K562 (cell line): ENCODE data around the gene WDR90. TPM values are rescaled to one million over a fixed set of nuclear protein-coding genes. Genes with fewer than 3 reads are reported as not detected.

ENCODE experiments used
- ARID3A ChIP-seq: IDR thresholded peaks from 2 replicates; pipeline ENCODE4 v1.6.1; 2012; ENCODE audit warnings: low read depth, low read length, improper control_type of control experiment, borderline replicate concordance
- ASH1L ChIP-seq: fragments of 450-650 bp; IDR thresholded peaks from 2 replicates; pipeline ENCODE4 v1.6.1; 2018; ENCODE audit warnings: borderline replicate concordance, mild to moderate bottlenecking, low read depth; ENCODE audit not compliant: partially characterized antibody
- ATF7 ChIP-seq: fragments of 450-650 bp; IDR thresholded peaks from 2 replicates; pipeline ENCODE4 v1.7.1; 2014; ENCODE audit warnings: mild to moderate bottlenecking, moderate library complexity
- BRD9 ChIP-seq: fragments of 450-650 bp; IDR thresholded peaks from 2 replicates; pipeline ENCODE4 v1.6.1; 2018; ENCODE audit warnings: low read depth; ENCODE audit not compliant: partially characterized antibody
- COPS2 ChIP-seq: fragments of 450-650 bp; conservative IDR thresholded peaks from 2 replicates; pipeline ENCODE4 v1.6.1; 2016; ENCODE audit warnings: mild to moderate bottlenecking, moderate library complexity
- DPF2 ChIP-seq: fragments of 450-650 bp; IDR thresholded peaks from 2 replicates; pipeline ENCODE4 v1.6.1; 2016
- E2F5 ChIP-seq: sonication (generic); formaldehyde crosslinking; IDR thresholded peaks from 2 replicates; pipeline ENCODE4 v1.8.0; 2022; ENCODE audit warnings: mild to moderate bottlenecking, missing genetic modification reagents
- HDAC1 ChIP-seq, 2 experiments: fragments of 450-650 bp; IDR thresholded peaks; 2 replicates each; pipeline ENCODE4 v1.6.1; 2016 to 2017; ENCODE audit warnings: inconsistent platforms in 1 of 2, mild to moderate bottlenecking in 1 of 2, moderate library complexity in 1 of 2
- HDAC2 ChIP-seq: fragments of 450-650 bp; IDR thresholded peaks from 2 replicates; pipeline ENCODE4 v1.6.1; 2016; ENCODE audit warnings: mild to moderate bottlenecking
- HLTF ChIP-seq: fragments of 450-650 bp; IDR thresholded peaks from 2 replicates; pipeline ENCODE4 v1.6.1; 2016
- L3MBTL2 ChIP-seq: fragments of 450-650 bp; IDR thresholded peaks from 2 replicates; pipeline ENCODE4 v1.6.1; 2016; ENCODE audit warnings: mild to moderate bottlenecking, moderate library complexity
- MCM7 ChIP-seq, 2 experiments: fragments of 450-650 bp; IDR thresholded peaks; 2 replicates each; pipeline ENCODE4 v1.6.1; 2016 to 2018
- NFXL1 ChIP-seq: fragments of 450-650 bp; formaldehyde crosslinking; IDR thresholded peaks from 2 replicates; pipeline ENCODE4 v1.4.0; 2021; ENCODE audit warnings: mild to moderate bottlenecking
- PHF8 ChIP-seq: fragments of 200-600 bp; sonication (generic); IDR thresholded peaks from 2 replicates; pipeline ENCODE4 v1.6.1; 2012; ENCODE audit warnings: mixed run types, mild to moderate bottlenecking, inconsistent platforms, low read length, moderate library complexity, borderline replicate concordance
- RCOR1 ChIP-seq, 2 experiments: IDR thresholded peaks; 2 replicates each; pipeline ENCODE4 v1.6.1; 2012; ENCODE audit warnings: low read depth in 2 of 2, low read length in 2 of 2, borderline replicate concordance in 1 of 2, improper control_type of control experiment in 1 of 2
- SIN3A ChIP-seq, 2 experiments: fragments of 150-350 bp in 1 of 2; IDR thresholded peaks; 2 replicates each; pipeline ENCODE4 v1.6.1; 2011 to 2016; ENCODE audit warnings: borderline replicate concordance in 2 of 2, low read depth in 2 of 2, low read length in 2 of 2, mild to moderate bottlenecking in 2 of 2, moderate library complexity in 2 of 2; ENCODE audit not compliant: control insufficient read depth in 1 of 2
- SMARCE1 ChIP-seq: fragments of 450-650 bp; IDR thresholded peaks from 2 replicates; pipeline ENCODE4 v1.7.1; 2016; ENCODE audit warnings: mild to moderate bottlenecking
- SRF ChIP-seq, 2 experiments: fragments of 250-450, 450-650 bp in 1 of 2; sonication (Bioruptor Pico) in 1 of 2; sonication (generic) in 1 of 2; formaldehyde crosslinking; IDR thresholded peaks; 2 replicates each; pipeline versions ENCODE4 v1.5.0 to v1.5.1; 2020 to 2022; ENCODE audit warnings: mild to moderate bottlenecking in 1 of 2, missing genetic modification reagents in 1 of 2
- TOE1 ChIP-seq, 2 experiments: fragments of 450-650 bp in 1 of 2; sonication (generic) in 1 of 2; formaldehyde crosslinking in 1 of 2; IDR thresholded peaks; 2 replicates each; pipeline versions ENCODE4 v1.7.1 to v1.8.0; 2016 to 2022; ENCODE audit warnings: borderline replicate concordance in 2 of 2, mild to moderate bottlenecking in 2 of 2, antibody characterized with exemption in 1 of 2, inconsistent platforms in 1 of 2, low read depth in 1 of 2, missing genetic modification reagents in 1 of 2, moderate library complexity in 1 of 2
- ZBTB8A ChIP-seq: fragments of 450-650 bp; IDR thresholded peaks from 2 replicates; pipeline ENCODE4 v1.6.1; 2018; ENCODE audit warnings: mild to moderate bottlenecking, moderate library complexity; ENCODE audit not compliant: partially characterized antibody
- ZNF707 ChIP-seq: fragments of 250-450 bp; sonication (Bioruptor Pico); conservative IDR thresholded peaks from 2 replicates; pipeline ENCODE4 v1.8.0; 2022; ENCODE audit warnings: inconsistent platforms, mild to moderate bottlenecking, moderate library complexity
- polyA plus RNA-seq, 8 experiments: library from polyadenylated mRNA; depleted of rRNA in 4 of 8; stranded (reverse) in 5 of 8; unstranded in 3 of 8; fragments of >200 nt; fragmentation: Nextera tagmentation in 2 of 8; fragmentation: Illumina TruSeq in 1 of 8; extraction: Ambion mirVana in 2 of 8; extraction: Trizol in 1 of 8; gene quantifications; 2 replicates each; pipeline versions ENCODE4 v1.2.1 to v1.2.3, GENCODE V29; 2011 to 2014; ENCODE audit warnings: inconsistent platforms in 1 of 8, missing spikeins in 1 of 8
- total RNA-seq, 7 experiments: library from RNA; depleted of rRNA in 6 of 7; stranded (reverse); fragments of >200 nt in 6 of 7; fragmentation: Illumina TruSeq in 2 of 7; extraction: Trizol in 2 of 7; gene quantifications; 2 replicates each; pipeline versions ENCODE4 v1.2.1 to v1.2.3, GENCODE V29; 2011 to 2021; ENCODE audit warnings: low replicate concordance in 1 of 7
- TF ChIP-seq, protein P1 (sequence below), 2 experiments: fragments of 450-650 bp in 1 of 2; sonication (generic) in 1 of 2; formaldehyde crosslinking in 1 of 2; IDR thresholded peaks in 1 of 2; conservative IDR thresholded peaks in 1 of 2; 2 replicates each; pipeline versions ENCODE4 v1.6.1 to v1.8.1; 2016 to 2023; ENCODE audit warnings: mild to moderate bottlenecking in 2 of 2, moderate library complexity in 2 of 2, inconsistent platforms in 1 of 2, missing genetic modification reagents in 1 of 2
- TF ChIP-seq, protein P2 (sequence below): fragments of 250-450 bp; sonication (Bioruptor Pico); IDR thresholded peaks from 2 replicates; pipeline ENCODE4 v1.5.0; 2020; ENCODE audit warnings: mild to moderate bottlenecking, borderline replicate concordance

Gene WDR90
- total and polyA plus RNA-seq, 9 of the 15 experiments (the other 6 are each of a cell fraction or from before 2014, with no cell fraction given): 0.44 to 12.6 (median 3.3) TPM

DNA sequence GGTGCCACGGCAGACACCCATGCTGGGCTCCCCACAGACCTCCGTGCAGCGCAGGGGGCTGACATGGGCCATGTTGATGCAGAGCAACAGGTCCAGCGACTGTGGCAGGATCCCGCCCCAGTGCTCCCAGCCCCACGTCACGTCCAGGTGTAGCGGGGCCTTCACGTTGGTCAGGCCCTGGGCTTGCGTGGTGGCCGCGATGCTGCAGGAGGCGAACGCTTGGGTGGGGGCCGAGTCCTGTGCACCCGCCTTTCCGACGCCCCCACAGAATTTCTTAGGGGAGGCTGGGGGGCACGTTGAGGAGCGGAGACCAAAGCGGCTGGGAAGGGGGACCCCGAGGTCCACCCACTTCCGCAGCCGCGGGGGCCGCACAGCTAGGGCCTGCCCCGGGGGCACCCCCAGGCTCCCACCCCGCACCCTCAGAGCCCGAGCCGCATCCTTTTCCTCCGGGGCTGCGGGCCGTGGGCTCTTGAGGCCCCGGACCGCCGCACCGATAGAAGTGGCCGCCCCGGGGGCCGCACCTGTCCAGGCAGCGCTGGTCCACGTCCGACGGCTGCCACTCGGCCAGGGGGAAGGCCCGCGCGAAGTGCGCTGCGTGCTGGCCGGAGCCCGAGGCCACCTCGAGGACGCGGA is 13.5 kb upstream of the WDR90 start (continued):
- TF ChIP-seq RCOR1 (IDR thresholded peaks at IDR 0.05; ENCODE audit: borderline replicate concordance in 1 of 2, low read depth in 2 of 2, low read length in 2 of 2) (no peak), ZNF707 (CRISPR knock-in tag) (no peak), NFXL1 (CRISPR knock-in tag) (no peak), BRD9 (no peak), HDAC2 (no peak), COPS2 (no peak), SMARCE1 (no peak), HLTF (no peak), ARID3A (no peak), TOE1 (IDR thresholded peaks at IDR 0.05; ENCODE audit: borderline replicate concordance) (no peak), TOE1 (CRISPR knock-in tag; IDR thresholded peaks at IDR 0.05; ENCODE audit: borderline replicate concordance, low read depth) (no peak), L3MBTL2 (no peak; the same call in 1 of the 2 replicates), ZBTB8A (no peak), ASH1L (no peak), PHF8 (peak; percentile 88; the same call in 1 of the 2 replicates), E2F5 (CRISPR knock-in tag) (no peak), SIN3A (IDR thresholded peaks at IDR 0.05; ENCODE audit: borderline replicate concordance in 2 of 2, control insufficient read depth in 1 of 2, low read depth in 2 of 2, low read length in 2 of 2) (no peak), MCM7 (IDR thresholded peaks at IDR 0.05) (no peak), DPF2 (no peak), ATF7 (no peak; the same call in 1 of the 2 replicates), SRF (CRISPR knock-in tag; IDR thresholded peaks at IDR 0.05) (no peak; a peak in 1 of 4 replicates), HDAC1 (IDR thresholded peaks at IDR 0.05) (no peak; a peak in 2 of 4 replicates)
- TF ChIP-seq, protein P1, sequence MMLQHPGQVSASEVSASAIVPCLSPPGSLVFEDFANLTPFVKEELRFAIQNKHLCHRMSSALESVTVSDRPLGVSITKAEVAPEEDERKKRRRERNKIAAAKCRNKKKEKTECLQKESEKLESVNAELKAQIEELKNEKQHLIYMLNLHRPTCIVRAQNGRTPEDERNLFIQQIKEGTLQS (IDR thresholded peaks at IDR 0.05): no peak
- TF ChIP-seq, protein P1 (CRISPR knock-in tag; conservative IDR thresholded peaks at IDR 0.05): no peak
- TF ChIP-seq, protein P2, sequence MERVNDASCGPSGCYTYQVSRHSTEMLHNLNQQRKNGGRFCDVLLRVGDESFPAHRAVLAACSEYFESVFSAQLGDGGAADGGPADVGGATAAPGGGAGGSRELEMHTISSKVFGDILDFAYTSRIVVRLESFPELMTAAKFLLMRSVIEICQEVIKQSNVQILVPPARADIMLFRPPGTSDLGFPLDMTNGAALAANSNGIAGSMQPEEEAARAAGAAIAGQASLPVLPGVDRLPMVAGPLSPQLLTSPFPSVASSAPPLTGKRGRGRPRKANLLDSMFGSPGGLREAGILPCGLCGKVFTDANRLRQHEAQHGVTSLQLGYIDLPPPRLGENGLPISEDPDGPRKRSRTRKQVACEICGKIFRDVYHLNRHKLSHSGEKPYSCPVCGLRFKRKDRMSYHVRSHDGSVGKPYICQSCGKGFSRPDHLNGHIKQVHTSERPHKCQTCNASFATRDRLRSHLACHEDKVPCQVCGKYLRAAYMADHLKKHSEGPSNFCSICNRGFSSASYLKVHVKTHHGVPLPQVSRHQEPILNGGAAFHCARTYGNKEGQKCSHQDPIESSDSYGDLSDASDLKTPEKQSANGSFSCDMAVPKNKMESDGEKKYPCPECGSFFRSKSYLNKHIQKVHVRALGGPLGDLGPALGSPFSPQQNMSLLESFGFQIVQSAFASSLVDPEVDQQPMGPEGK (CRISPR knock-in tag): no peak
